Mucosa of stomach (tissue), 1 donor: ENCODE results near the gene TREML2.
"Not testable (repeated sequence)": the region's sequence is repeated elsewhere in the genome, so short reads cannot be mapped to it uniquely, and the experiment has no call there.

ENCODE experiments used
- H3K27me3 ChIP-seq: one replicate; pipeline ENCODE4 v1.7.0; 2013; ENCODE audit warnings: mild to moderate bottlenecking, low read length; ENCODE audit not compliant: control insufficient read depth, insufficient read depth
- H3K36me3 ChIP-seq: one replicate; pipeline ENCODE4 v1.7.0; 2013; ENCODE audit warnings: low read length; ENCODE audit not compliant: control insufficient read depth, insufficient read depth
- H3K4me1 ChIP-seq: one replicate; pipeline ENCODE4 v1.7.0; 2013; ENCODE audit warnings: mild to moderate bottlenecking, low read length; ENCODE audit not compliant: control insufficient read depth, insufficient read depth
- H3K4me3 ChIP-seq: one replicate; pipeline ENCODE4 v1.7.0; 2013; ENCODE audit warnings: low read length
- H3K9ac ChIP-seq: one replicate; pipeline ENCODE4 v1.7.0; 2013; ENCODE audit warnings: mild to moderate bottlenecking, low read length, moderate library complexity
- H3K9me3 ChIP-seq: one replicate; pipeline ENCODE4 v1.7.0; 2013; ENCODE audit warnings: mild to moderate bottlenecking, low read length, moderate library complexity; ENCODE audit not compliant: control insufficient read depth
- donor health status: Pancreatic carcinoma.

TREML2 gene, protein sequence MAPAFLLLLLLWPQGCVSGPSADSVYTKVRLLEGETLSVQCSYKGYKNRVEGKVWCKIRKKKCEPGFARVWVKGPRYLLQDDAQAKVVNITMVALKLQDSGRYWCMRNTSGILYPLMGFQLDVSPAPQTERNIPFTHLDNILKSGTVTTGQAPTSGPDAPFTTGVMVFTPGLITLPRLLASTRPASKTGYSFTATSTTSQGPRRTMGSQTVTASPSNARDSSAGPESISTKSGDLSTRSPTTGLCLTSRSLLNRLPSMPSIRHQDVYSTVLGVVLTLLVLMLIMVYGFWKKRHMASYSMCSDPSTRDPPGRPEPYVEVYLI

DNA sequence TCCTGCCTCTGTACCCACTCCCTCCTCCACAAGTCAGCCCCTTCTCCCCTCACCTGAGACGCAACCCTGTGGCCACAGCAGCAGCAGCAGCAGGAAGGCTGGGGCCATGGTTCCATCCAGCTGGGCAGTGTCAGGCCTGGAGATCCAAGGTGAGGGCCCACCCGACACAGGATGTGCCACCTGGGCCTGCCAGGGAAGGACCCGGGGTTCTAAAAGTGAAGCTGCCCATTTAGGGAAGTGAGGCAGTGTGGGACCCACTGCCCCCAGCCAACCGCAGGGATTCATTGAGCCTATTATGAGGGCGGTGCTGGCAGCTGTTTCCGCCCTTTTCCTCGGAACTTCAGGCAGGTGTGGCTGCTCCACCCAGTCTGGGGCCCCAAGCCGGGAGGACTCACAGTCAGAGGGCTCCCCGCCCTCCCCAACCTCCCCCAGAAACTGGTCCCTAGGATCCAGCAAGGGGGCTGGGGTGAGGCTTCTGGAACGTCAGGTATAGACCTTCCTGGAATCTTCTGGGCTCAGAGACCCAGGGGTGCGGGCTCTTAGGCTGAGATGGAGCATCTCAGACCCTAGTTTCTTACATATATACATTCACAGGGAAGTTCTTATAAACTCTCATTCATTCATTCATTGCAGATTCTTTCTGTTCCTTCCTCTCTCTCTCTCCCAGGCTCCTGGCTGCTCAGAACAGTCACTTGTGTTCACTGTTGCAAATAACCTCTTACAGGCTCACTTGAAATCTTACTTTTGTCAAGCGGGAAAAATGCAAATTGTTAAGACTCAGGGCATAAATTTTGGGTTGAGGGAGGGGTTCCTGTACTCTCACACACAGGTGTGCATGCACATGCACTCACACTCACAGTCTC, at the start of gene TREML2:
Gene TREML2, minus strand, starts transcription at position 249 of the 863 bp plus-strand sequence. Its CDS starts 141 bp downstream, at position 108.
- Histone ChIP-seq H3K36me3 (no peaks in the 10 kb centered on the region), H3K4me3 (no peak within 1 kb of the TSS), H3K27me3 (no peaks in the 10 kb centered on the region), H3K9me3 (no peaks in the 10 kb centered on the region), H3K9ac (no peak within 1 kb of the TSS), H3K4me1 (peaks cover 22% of the 10 kb centered on the region)

DNA sequence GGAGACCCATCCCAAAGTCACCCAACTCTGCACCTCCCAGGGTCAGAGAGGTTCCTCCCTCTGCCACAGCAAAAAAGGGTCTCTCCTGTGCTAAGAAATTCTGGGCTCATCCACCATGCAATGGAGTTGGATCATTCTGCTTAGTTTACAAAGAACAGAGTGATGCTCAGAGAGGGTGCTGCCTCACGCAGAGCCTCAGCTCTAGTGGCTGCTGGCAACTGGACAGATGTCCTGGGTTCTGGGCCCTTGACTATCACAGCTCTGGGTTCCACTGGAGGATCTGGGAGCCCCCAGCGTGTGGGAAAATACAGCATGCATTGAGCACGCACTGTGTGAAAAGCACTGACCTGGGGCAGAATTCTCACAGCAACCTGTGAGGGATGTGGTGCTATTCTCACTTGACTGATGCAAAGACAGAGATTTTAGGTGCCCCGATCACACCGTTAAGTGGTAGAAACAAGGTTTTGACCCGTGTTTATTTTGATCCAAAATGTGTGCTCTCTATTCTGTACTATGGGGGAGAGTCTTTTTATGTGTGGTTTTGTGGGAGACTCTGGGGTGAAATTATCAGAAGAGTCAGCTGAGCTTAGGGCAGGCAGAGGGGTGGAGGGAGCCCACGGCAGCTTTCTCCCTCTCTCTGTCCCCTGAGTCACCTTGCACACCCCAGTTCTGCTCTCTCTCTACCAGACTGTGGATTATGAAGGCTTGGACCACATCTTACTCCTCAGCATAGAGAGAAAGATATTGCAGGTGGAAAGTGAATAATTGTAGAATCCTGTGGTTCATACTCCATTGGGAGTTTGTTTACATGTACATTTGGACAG, 47.1 kb upstream of the TREML2 start:
- H3K9me3 ChIP-seq, result no peaks in the 10 kb centered on the region
- H3K27me3 ChIP-seq, result no peaks in the 10 kb centered on the region
- H3K4me1 ChIP-seq, result no peaks in the 10 kb centered on the region
- no peak overlapping the region for H3K9ac ChIP-seq
- no peaks in the 10 kb centered on the region for H3K36me3 ChIP-seq
- H3K4me3 ChIP-seq, result no peak overlapping the region

DNA sequence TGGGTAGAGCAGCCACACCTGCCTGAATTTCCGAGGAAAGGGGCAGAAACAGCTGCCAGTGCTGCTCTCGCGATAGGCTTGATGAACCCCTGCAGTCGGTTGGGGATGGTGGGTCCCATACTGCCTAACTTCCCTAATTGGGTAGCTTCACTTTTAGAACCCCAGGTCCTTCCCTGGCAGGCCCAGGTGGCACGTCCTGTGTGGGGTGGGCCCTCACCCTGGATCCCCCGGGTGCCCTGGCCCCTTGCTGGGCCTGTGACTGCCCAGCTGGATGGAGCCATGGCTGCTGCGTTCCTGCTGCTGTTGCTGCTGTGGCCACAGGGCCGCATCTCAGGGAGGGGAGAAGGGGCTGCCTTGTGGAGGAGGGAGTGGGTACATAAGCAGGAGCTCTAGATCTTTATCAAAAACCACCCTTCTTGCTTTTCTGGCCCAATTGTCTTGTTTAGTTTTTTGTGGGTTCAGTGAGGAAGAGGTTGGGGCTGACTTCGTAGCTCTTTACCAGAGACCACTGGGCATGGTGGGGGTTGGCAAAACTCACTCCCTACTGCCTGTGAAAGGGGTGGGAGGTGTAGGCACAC, 46.4 kb upstream of the TREML2 start:
- Histone ChIP-seq H3K9me3 (no peaks in the 10 kb centered on the region), H3K36me3 (no peaks in the 10 kb centered on the region), H3K4me3 (no peak overlapping the region), H3K4me1 (no peaks in the 10 kb centered on the region), H3K9ac (no peak overlapping the region), H3K27me3 (no peaks in the 10 kb centered on the region)

DNA sequence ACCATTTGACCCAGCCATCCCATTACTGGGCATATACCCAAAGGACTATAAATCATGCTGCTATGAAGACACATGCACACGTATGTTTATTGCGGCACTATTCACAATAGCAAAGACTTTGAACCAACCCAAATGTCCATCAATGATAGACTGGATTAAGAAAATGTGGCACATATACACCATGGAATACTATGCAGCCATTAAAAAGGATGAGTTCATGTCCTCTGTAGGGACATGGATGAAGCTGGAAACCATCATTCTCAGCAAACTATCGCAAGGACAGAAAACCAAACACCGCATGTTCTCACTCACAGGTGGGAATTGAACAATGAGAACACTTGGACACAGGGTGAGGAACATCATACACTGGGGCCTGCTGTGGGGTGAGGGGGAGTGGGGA, 45.6 kb upstream of the TREML2 start:
- H3K9me3 ChIP-seq, H3K4me1 ChIP-seq, H3K36me3 ChIP-seq, H3K27me3 ChIP-seq, H3K9ac ChIP-seq, H3K4me3 ChIP-seq: not testable (repeated sequence)

DNA sequence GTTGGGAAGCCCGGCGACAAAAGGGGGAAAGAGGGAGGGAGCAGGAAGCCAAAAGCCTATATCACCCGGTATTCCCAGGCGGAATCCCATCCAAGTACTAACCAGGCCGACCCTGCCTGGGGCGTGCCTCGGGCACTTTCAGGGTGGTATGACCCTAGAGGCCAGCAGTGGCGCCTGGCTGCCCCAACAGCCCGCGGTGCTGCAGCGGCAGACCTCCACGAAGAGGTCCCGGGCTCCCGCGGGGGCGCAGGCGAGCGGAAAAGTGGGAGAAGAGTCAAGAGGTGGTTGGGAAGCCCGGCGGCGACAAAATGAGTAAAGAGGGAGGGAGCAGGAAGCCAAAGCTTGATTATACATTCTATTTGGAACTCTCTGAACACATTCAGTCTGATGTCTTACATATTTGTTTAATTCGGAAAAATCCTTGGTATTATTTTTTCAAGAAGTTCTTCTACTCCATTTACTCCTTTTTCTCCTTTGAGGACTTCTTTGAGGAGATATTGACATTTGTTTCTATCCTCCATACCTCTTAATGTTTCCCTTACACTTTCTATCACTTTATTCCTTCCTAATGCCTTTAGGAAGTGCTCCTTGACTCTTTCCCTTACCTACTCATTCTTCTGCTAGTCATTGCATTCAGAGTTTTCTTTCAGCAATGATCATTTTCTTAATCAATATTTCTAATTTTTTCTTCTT, 38.7 kb upstream of the TREML2 start:
- no peaks in the 10 kb centered on the region for H3K4me1 ChIP-seq
- no peaks in the 10 kb centered on the region for H3K36me3 ChIP-seq
- H3K27me3 ChIP-seq, result peaks cover 16% of the 10 kb centered on the region
- no peaks in the 10 kb centered on the region for H3K9me3 ChIP-seq
- no peak overlapping the region for H3K4me3 ChIP-seq
- no peak overlapping the region for H3K9ac ChIP-seq

DNA sequence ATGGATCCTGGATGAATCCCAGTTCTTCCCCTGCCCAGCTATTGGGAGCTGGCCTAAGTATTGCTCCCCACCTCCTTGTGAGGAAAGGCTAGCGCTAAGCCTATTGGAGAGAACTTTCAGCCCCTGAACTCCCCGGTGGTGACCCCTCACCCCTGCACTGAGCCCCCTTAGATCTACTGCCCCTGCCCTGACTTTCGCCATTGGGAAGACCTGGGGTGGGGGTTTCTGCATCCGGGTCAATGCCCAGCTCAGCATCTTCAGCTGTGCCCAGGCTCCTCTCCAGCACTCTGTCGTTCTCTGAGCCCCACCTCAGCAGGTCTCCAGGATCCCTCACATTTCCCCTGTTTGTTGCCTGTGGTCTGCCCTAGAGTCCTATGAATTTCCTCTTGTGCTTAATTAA, 36.2 kb upstream of the TREML2 start:
- H3K4me3 ChIP-seq, result no peak overlapping the region
- H3K4me1 ChIP-seq, result no peaks in the 10 kb centered on the region
- no peaks in the 10 kb centered on the region for H3K36me3 ChIP-seq
- H3K9me3 ChIP-seq, result no peaks in the 10 kb centered on the region
- no peak overlapping the region for H3K9ac ChIP-seq
- peaks cover 16% of the 10 kb centered on the region for H3K27me3 ChIP-seq

DNA sequence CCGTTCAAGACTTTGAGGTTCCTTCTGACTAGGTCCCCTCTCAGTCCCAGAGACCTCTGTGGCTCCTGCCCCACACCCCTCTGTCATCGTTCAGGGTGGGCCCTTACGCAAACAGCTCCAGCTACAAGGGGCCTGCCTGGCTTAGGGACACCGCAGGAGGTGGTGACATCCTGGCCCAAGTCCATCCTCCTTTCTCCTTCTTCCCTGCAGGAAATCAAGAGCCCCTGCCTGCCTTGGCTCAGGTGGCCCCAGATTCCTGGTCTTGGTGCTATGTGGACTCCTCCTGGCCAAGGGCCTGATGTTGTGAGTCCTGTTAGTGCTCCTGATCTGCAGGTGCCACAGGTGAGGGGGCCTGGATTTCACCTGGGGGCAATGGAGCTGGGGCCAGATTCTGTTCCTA, 35.3 kb upstream of the TREML2 start:
- Histone ChIP-seq H3K4me3 (no peak overlapping the region), H3K4me1 (no peaks in the 10 kb centered on the region), H3K36me3 (no peaks in the 10 kb centered on the region), H3K27me3 (peaks cover 11% of the 10 kb centered on the region), H3K9me3 (no peaks in the 10 kb centered on the region), H3K9ac (no peak overlapping the region)

DNA sequence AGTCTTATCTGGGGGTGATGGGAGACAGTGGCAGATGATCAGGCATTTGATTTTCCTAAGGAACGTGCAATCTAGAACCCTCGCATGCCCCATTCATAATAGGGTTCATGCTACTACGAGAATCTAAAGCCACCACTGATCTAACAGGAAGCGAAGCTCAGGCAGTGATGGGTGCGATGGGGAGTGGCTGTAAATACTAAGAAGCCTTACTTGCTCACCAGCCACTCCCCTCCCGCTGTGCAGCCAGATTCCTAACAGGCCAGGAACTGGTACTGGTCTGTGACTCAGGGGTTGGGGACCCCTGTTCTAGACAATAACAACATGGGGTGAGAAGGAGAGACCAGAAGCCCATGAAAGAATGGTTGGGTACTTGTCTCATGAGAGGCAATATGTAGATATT, 31.7 kb upstream of the TREML2 start:
- H3K36me3 ChIP-seq, result no peaks in the 10 kb centered on the region
- H3K9me3 ChIP-seq, result no peaks in the 10 kb centered on the region
- H3K27me3 ChIP-seq, result peaks cover 2% of the 10 kb centered on the region
- no peaks in the 10 kb centered on the region for H3K4me1 ChIP-seq
- H3K9ac ChIP-seq, result no peak overlapping the region
- H3K4me3 ChIP-seq, result no peak overlapping the region

DNA sequence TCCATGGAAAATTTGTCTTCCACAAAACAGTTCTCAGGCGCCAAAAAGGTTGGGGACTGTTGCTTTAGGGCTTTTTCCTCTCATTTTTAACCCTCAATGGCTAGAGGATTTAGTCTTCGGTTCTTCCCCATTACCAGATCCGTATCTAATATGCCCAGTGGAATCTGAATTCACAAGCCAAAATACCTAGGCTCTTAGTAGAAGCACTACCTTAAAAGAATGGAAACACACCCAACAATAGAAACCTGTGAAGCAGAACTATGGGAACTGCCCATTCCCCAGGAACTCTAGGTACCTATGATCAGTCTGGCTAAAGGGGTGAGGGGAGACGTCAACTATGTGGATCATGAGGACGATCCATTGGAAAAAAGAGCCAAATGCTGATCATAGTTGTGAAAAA, 30.3 kb upstream of the TREML2 start:
- Histone ChIP-seq H3K36me3 (no peaks in the 10 kb centered on the region), H3K4me3 (no peak overlapping the region), H3K27me3 (no peaks in the 10 kb centered on the region), H3K9ac (no peak overlapping the region), H3K4me1 (no peaks in the 10 kb centered on the region), H3K9me3 (no peaks in the 10 kb centered on the region)

DNA sequence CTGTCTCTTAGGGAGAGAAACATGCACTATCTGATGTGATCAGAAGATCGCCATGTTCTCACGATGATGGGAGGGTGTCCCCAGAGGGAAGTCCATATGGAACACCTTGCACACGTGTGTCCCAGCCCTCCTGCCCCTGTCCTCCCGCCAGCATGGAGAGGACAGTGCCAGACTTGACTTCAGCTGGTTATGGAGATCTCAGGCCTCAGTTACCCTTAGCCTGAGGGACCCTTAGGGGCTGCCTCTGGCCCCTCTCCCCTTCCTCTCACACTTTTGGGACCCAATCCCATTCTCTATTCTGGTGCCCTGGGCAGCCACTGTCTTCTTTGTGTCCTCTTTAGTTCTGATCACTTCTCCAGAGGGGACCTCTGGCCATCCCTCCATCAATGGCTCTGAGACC, 28.8 kb upstream of the TREML2 start:
- H3K9ac ChIP-seq, result no peak overlapping the region
- no peaks in the 10 kb centered on the region for H3K9me3 ChIP-seq
- no peaks in the 10 kb centered on the region for H3K36me3 ChIP-seq
- H3K4me1 ChIP-seq, result no peaks in the 10 kb centered on the region
- H3K4me3 ChIP-seq, result no peak overlapping the region
- H3K27me3 ChIP-seq, result no peaks in the 10 kb centered on the region

DNA sequence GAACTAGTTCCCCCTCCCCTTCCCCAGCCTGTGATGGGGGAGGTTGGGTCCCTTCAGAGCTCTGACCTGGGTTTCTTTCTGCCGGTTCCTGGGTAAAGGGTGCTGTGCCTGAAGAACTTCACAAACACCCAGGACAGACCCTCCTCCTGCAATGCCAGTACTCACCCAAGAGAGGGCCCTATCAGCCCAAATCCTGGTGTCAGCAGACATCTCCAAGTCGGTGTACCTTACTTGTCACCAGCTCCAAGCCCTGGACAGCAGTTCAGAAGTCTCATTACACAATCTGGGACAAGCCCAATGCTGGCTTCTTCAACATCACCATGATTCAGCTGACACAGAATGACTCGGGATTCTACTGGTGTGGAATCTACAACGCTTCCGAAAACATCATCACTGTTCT, 27.7 kb upstream of the TREML2 start:
- no peak overlapping the region for H3K4me3 ChIP-seq
- H3K9me3 ChIP-seq, result no peaks in the 10 kb centered on the region
- H3K4me1 ChIP-seq, result no peaks in the 10 kb centered on the region
- no peaks in the 10 kb centered on the region for H3K27me3 ChIP-seq
- H3K9ac ChIP-seq, result no peak overlapping the region
- no peaks in the 10 kb centered on the region for H3K36me3 ChIP-seq
